Endodermal cell (in vitro differentiated cells): ENCODE results near the gene FAM222B. TPM values are rescaled to one million over a fixed set of nuclear protein-coding genes. Genes with fewer than 3 reads are reported as not detected.

Experiments used
- DNase-seq: peaks from one replicate; pipeline ENCODE4 v3.0.0-alpha.2; 2017
- H3K27ac ChIP-seq: 2 replicates; pipeline ENCODE4 v1.5.1; 2013; ENCODE audit warnings: mild to moderate bottlenecking, low read depth, low read length, moderate library complexity
- H3K27me3 ChIP-seq: 2 replicates; pipeline ENCODE4 v1.6.1; 2013; ENCODE audit warnings: mild to moderate bottlenecking, low read length, moderate library complexity; ENCODE audit not compliant: insufficient read depth, control insufficient read depth, poor library complexity, severe bottlenecking
- H3K36me3 ChIP-seq: 2 replicates; pipeline ENCODE4 v1.7.0; 2013; ENCODE audit warnings: mild to moderate bottlenecking, low read length, moderate library complexity; ENCODE audit not compliant: control insufficient read depth, insufficient read depth
- H3K4me1 ChIP-seq: one replicate; pipeline ENCODE4 v1.7.0; 2013; ENCODE audit warnings: low read length; ENCODE audit not compliant: control insufficient read depth, insufficient read depth
- H3K4me3 ChIP-seq: 2 replicates; pipeline ENCODE4 v1.5.1; 2013; ENCODE audit warnings: mild to moderate bottlenecking, low read length, moderate library complexity
- H3K9ac ChIP-seq: 2 replicates; pipeline ENCODE4 v1.6.1; 2013; ENCODE audit warnings: mild to moderate bottlenecking, low read length, moderate library complexity; ENCODE audit not compliant: poor library complexity, severe bottlenecking; ENCODE audit errors: extremely low read depth
- H3K9me3 ChIP-seq: 2 replicates; pipeline ENCODE4 v1.6.1; 2013; ENCODE audit warnings: mild to moderate bottlenecking, low read length, moderate library complexity; ENCODE audit not compliant: control insufficient read depth
- H3K27ac Mint-ChIP-seq: 2 replicates; pipeline ENCODE4 v1.8.0; 2020; ENCODE audit warnings: mixed read lengths
- H3K27me3 Mint-ChIP-seq: 2 replicates; pipeline ENCODE4 v1.8.0; 2021; ENCODE audit warnings: mild to moderate bottlenecking, mixed read lengths; ENCODE audit not compliant: insufficient read depth
- H3K36me3 Mint-ChIP-seq: 2 replicates; pipeline ENCODE4 v1.8.0; 2020; ENCODE audit warnings: low read depth, mixed read lengths
- H3K4me1 Mint-ChIP-seq: 2 replicates; pipeline ENCODE4 v1.8.0; 2020; ENCODE audit warnings: mixed read lengths
- H3K4me3 Mint-ChIP-seq: 2 replicates; pipeline ENCODE4 v1.8.0; 2020; ENCODE audit warnings: mild to moderate bottlenecking, moderate library complexity, mixed read lengths
- H3K9me3 Mint-ChIP-seq: 2 replicates; pipeline ENCODE4 v1.8.0; 2020; ENCODE audit warnings: mild to moderate bottlenecking, mixed read lengths
- WGBS, 2 experiments: methylation state at CpG; one replicate each; pipeline versions ENCODE4 v1.1.5 to v1.1.7; 2013; ENCODE audit warnings: missing lambda C conversion rate in 2 of 2, mixed read lengths in 1 of 2; ENCODE audit not compliant: insufficient coverage in 1 of 2, insufficient read length in 1 of 2; 5-methylcytosine and 5-hydroxymethylcytosine counted together
- total RNA-seq, 2 donors: library from RNA; stranded (reverse); fragmentation: NEBNext Ultra II Directional in 1 of 2; extraction: Animal tissue kit (Norgen Biotek cat#: 25700) in 1 of 2; gene quantifications; 2 replicates in 1 of 2; 3 replicates in 1 of 2; pipeline ENCODE4 v1.2.1, GENCODE V29; 2021
- TF ChIP-seq, protein P1 (sequence below): fragments of 200-600 bp; sonication (generic); conservative IDR thresholded peaks from 2 replicates; pipeline ENCODE4 v1.5.0; 2021; ENCODE audit warnings: antibody characterized with exemption, mild to moderate bottlenecking

Gene FAM222B
- total RNA-seq, 2 donors from 2014 or later = 59.2 to 75.7 TPM

DNA sequence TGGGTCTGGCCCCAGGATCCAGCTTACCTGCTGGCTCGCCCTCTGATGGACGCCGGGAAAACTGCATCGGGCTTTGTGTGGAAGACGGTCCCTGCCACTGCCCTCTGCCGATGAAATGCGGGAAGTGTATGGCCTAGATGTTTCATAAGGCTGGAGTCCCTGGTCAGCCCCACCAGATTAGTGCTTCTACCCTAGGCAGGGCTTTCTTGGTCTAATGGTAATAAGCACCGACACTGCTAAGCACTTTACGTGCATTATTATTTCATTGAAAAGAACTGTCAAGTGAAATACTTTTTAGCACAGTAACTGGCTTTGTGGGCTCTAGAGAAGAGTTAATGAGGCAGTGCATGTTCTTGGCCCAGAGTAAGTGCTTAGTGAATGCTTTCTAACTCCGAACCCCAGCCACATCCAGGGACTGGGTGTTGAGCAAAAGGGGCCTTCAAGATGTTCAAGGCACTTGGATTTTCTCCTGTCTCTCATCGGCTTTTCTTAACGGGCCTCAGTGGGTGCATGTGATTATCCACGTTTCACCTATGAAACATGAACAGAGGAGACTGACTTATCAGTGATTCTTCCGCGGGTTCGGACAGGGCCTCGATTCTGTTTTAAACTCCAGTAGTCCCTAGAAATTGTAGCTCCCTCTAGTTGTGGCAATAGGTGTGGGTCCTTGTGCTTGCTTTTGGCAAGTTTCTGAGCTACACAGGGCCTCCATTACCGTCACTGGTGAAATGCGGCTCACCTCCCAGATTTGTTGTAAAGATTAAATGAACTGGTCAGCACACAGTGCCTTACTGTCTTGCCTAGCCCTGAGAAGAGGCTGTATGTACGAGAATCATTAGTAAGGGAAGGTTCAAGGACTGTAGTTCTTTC, 92.2 kb downstream of the FAM222B start:
- Mint-ChIP-seq H3K4me3 (no peak overlapping the region), H3K4me1 (peaks cover 7% of the 10 kb centered on the region), H3K27me3 (no peaks in the 10 kb centered on the region), H3K27ac (peak overlapping the region; percentile 82), H3K9me3 (no peaks in the 10 kb centered on the region), H3K36me3 (peaks cover 49% of the 10 kb centered on the region)
- peaks cover 68% of the 10 kb centered on the region for H3K36me3 ChIP-seq
- no peak overlapping the region for H3K9ac ChIP-seq
- H3K9me3 ChIP-seq = no peaks in the 10 kb centered on the region
- no peak overlapping the region for H3K4me3 ChIP-seq
- H3K27ac ChIP-seq = no peak overlapping the region
- TF ChIP-seq, protein P1, sequence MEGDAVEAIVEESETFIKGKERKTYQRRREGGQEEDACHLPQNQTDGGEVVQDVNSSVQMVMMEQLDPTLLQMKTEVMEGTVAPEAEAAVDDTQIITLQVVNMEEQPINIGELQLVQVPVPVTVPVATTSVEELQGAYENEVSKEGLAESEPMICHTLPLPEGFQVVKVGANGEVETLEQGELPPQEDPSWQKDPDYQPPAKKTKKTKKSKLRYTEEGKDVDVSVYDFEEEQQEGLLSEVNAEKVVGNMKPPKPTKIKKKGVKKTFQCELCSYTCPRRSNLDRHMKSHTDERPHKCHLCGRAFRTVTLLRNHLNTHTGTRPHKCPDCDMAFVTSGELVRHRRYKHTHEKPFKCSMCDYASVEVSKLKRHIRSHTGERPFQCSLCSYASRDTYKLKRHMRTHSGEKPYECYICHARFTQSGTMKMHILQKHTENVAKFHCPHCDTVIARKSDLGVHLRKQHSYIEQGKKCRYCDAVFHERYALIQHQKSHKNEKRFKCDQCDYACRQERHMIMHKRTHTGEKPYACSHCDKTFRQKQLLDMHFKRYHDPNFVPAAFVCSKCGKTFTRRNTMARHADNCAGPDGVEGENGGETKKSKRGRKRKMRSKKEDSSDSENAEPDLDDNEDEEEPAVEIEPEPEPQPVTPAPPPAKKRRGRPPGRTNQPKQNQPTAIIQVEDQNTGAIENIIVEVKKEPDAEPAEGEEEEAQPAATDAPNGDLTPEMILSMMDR = peak; percentile 99
- whole genome bisulfite sequencing, 2 experiments = 56 to 60% methylated on average over 16 to 20 of the region's 20 CpGs
- no peaks in the 10 kb centered on the region for H3K27me3 ChIP-seq
- DNase-seq = peak; percentile 99
- peaks cover 12% of the 10 kb centered on the region for H3K4me1 ChIP-seq

DNA sequence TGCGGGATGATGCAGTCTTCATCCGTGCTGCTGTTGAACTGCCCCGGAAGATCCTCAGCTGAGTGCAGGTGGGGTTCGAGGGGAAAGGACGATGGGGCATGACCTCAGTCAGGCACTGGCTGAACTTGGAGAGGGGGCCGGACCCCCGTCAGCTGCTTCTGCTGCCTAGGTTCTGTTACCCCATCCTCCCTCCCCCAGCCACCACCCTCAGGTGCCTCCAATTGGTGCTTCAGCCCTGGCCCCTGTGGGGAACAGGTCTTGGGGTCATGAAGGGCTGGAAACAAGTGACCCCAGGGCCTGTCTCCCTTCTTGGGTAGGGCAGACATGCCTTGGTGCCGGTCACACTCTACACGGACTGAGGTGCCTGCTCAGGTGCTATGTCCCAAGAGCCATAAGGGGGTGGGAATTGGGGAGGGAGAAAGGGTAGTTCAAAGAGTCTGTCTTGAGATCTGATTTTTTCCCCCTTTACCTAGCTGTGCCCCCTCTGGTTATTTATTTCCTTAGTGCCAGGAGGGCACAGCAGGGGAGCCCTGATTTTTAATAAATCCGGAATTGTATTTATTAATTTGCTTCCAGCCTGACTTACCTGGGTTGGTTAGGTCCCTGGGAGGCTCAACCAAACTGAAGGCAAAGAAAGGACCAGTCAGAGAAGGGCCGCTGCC, 92.9 kb downstream of the FAM222B start:
- H3K9ac ChIP-seq = no peak overlapping the region
- Mint-ChIP-seq H3K27me3 (no peaks in the 10 kb centered on the region), H3K9me3 (no peaks in the 10 kb centered on the region), H3K4me1 (peaks cover 7% of the 10 kb centered on the region), H3K36me3 (peaks cover 49% of the 10 kb centered on the region), H3K4me3 (no peak overlapping the region), H3K27ac (peak overlapping the region; percentile 81)
- no peaks in the 10 kb centered on the region for H3K9me3 ChIP-seq
- no peak overlapping the region for H3K4me3 ChIP-seq
- peaks cover 12% of the 10 kb centered on the region for H3K4me1 ChIP-seq
- TF ChIP-seq, protein P1 = no peak
- H3K27me3 ChIP-seq = no peaks in the 10 kb centered on the region
- WGBS, 2 experiments = 72 to 77% methylated on average over 6 to 11 of the region's 11 CpGs
- peaks cover 68% of the 10 kb centered on the region for H3K36me3 ChIP-seq
- peak overlapping the region; percentile 50 for H3K27ac ChIP-seq
- DNase-seq = peak; percentile 73

DNA sequence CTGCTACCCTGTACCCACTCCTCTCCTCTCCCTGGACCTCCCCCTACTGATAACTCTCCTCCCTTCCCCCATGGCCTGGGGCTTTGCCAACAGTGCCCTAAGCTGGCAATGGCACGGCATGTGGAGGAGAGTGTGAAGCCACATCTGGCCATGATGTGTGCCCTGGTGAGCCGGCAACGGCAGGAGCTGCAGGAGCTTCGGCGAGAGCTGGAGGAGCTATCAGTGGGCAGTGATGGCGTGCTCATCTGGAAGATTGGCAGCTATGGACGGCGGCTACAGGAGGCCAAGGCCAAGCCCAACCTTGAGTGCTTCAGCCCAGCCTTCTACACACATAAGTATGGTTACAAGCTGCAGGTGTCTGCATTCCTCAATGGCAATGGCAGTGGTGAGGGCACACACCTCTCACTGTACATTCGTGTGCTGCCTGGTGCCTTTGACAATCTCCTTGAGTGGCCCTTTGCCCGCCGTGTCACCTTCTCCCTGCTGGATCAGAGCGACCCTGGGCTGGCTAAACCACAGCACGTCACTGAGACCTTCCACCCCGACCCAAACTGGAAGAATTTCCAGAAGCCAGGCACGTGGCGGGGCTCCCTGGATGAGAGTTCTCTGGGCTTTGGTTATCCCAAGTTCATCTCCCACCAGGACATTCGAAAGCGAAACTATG, 93.6 kb downstream of the FAM222B start:
- H3K9me3 ChIP-seq = no peaks in the 10 kb centered on the region
- 95 to 96% methylated on average over 18 of the region's 18 CpGs for WGBS, 2 experiments
- H3K4me1 ChIP-seq = peaks cover 12% of the 10 kb centered on the region
- Mint-ChIP-seq H3K4me3 (no peak overlapping the region), H3K4me1 (peaks cover 7% of the 10 kb centered on the region), H3K36me3 (peaks cover 49% of the 10 kb centered on the region), H3K9me3 (no peaks in the 10 kb centered on the region), H3K27ac (peak overlapping the region; percentile 81), H3K27me3 (no peaks in the 10 kb centered on the region)
- no peak overlapping the region for H3K27ac ChIP-seq
- H3K4me3 ChIP-seq = no peak overlapping the region
- H3K9ac ChIP-seq = no peak overlapping the region
- H3K36me3 ChIP-seq = peaks cover 68% of the 10 kb centered on the region
- TF ChIP-seq, protein P1 = no peak
- no peaks in the 10 kb centered on the region for H3K27me3 ChIP-seq
- peak; percentile 65 for DNase-seq
